ENCODE measurements around the gene ABCC8.

Gene ABCC8

GRCh38 chr11:17343907-17344306, 132.7 kb downstream of the ABCC8 start:
- no peak for DNase-seq

- DNase-seq: no peak
Measured at GRCh38 chr11:17343257-17343656, 133.4 kb downstream of the ABCC8 start.
